Hepatocyte (in vitro differentiated cells): ENCODE results near the gene YWHAQ.

Experiments
- EZH2phosphoT487 ChIP-seq: fragments of 200-600 bp; sonication (generic); IDR thresholded peaks from one replicate; pipeline ENCODE4 v1.6.1; 2018; ENCODE audit warnings: antibody characterized with exemption, mild to moderate bottlenecking, low read depth, moderate library complexity; ENCODE audit not compliant: unreplicated experiment, severe bottlenecking
- TF ChIP-seq, protein P1 (sequence below): fragments of 200-600 bp; sonication (generic); IDR thresholded peaks from 2 replicates; pipeline ENCODE4 v1.5.1; 2016; ENCODE audit warnings: antibody characterized with exemption, mild to moderate bottlenecking; ENCODE audit not compliant: poor library complexity

GRCh38 chr2:9538000-9538507, 92.7 kb downstream of the YWHAQ start:
- TF ChIP-seq EZH2phosphoT487: no peak
- TF ChIP-seq, protein P1, sequence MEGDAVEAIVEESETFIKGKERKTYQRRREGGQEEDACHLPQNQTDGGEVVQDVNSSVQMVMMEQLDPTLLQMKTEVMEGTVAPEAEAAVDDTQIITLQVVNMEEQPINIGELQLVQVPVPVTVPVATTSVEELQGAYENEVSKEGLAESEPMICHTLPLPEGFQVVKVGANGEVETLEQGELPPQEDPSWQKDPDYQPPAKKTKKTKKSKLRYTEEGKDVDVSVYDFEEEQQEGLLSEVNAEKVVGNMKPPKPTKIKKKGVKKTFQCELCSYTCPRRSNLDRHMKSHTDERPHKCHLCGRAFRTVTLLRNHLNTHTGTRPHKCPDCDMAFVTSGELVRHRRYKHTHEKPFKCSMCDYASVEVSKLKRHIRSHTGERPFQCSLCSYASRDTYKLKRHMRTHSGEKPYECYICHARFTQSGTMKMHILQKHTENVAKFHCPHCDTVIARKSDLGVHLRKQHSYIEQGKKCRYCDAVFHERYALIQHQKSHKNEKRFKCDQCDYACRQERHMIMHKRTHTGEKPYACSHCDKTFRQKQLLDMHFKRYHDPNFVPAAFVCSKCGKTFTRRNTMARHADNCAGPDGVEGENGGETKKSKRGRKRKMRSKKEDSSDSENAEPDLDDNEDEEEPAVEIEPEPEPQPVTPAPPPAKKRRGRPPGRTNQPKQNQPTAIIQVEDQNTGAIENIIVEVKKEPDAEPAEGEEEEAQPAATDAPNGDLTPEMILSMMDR: no peak
